IPS DF 4.7 (cell line): ENCODE measurements around the gene GNA15.
"Not testable (repeated sequence)": the region's sequence is repeated elsewhere in the genome, so short reads cannot be mapped to it uniquely, and the experiment has no call there.

Source experiments
- DNase-seq: peaks from one replicate; pipeline ENCODE4 v3.0.0-alpha.2; 2013; ENCODE audit warnings: low spot score; ENCODE audit errors: extremely low read depth

GNA15 gene

DNA sequence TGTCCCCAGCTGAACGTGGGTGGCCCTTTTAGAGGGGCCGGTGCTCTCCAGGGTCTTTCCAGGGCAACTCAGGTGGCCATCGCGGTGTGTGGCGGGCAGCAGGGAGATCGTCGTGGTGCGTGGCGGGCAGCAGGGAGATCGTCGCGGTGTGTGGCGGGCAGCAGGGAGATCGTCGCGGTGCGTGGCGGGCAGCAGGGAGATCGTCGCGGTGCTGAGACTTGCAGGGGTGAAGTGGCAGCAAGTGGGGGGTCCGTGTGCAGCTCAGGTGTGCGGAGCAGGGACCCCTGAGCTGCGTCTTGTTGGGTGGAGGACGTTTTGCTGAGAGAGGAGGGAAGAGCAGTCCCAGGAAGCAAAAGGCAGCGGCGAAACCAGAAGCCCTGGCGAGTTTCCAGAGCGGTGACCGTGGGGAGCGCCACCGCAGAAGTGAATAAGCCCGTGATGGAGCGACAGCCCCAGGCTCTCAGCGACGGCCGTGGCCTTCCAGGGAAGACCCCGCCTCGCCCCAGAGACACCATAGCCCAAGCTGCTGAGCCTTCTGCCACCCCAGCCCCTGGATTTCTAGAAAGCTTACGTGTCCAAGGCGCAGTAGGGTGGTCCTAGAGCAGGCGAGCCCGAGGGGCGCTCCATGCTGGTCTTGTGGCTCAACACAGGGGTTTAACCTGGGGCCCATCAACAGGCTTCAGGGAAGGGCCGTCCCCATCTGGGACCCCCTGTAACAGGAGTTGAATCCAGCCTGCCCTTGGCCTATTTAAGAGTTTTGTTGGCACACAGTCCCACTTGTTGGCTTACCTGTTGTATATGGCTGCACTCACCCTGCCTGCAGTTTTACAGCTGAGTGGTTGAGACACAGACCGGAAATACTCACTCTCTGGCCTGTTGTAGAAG is 55.3 kb downstream of the GNA15 start:
- DNase-seq: no peak

DNA sequence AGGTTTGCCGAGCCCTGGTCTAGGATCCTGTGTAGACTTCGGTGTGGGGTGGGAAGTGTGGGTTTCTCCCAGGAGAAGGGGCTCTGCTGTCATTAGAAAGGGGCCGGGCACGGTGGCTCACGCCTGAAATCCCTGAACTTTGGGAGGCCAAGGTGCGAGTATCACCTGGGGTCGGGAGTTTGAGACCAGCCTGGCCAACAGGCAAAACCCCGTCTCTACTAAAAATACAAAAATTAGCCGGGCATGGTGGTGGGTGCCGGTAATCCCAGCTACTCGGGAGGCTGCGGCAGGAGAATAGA is 55.9 kb downstream of the GNA15 start:
- DNase-seq: not testable (repeated sequence)

DNA sequence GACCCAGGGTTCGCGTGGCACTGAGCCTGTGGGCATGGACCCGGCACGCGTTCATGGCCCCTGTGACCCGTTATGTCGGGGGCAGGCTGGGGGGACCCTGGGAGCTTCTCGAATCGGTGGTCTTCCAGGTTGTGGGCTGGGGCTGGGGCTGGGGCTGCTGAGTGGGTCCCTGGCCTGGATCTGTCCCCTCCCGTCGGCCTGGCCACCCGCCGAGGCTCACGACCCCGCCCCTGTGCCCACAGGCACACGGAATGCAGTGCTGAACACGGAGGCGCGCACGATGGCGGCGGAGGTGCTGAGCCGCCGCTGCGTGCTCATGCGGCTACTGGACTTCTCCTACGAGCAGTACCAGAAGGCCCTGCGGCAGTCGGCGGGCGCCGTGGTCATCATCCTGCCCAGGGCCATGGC is 56.4 kb downstream of the GNA15 start:
- no peak for DNase-seq

DNA sequence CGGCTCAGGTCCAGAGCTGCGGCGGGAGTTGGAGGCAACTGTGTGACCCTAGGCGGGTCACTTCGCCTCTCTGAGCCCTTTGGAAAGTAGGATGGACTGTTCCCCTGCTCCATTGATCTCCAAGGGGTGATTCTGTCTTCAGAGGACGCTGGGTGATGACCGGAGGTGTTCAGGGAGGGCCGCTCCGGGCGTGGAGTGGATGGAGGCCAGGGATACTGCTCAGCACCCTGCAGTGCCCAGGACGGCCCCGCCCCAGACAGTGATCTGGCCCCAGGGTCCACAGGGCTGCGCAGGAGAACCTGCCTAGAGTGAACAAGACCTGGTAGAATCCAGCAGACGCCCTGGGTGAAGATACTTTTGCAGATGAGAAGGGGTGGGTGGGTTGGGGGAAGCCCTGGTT is 56.9 kb downstream of the GNA15 start:
- DNase-seq: no peak

DNA sequence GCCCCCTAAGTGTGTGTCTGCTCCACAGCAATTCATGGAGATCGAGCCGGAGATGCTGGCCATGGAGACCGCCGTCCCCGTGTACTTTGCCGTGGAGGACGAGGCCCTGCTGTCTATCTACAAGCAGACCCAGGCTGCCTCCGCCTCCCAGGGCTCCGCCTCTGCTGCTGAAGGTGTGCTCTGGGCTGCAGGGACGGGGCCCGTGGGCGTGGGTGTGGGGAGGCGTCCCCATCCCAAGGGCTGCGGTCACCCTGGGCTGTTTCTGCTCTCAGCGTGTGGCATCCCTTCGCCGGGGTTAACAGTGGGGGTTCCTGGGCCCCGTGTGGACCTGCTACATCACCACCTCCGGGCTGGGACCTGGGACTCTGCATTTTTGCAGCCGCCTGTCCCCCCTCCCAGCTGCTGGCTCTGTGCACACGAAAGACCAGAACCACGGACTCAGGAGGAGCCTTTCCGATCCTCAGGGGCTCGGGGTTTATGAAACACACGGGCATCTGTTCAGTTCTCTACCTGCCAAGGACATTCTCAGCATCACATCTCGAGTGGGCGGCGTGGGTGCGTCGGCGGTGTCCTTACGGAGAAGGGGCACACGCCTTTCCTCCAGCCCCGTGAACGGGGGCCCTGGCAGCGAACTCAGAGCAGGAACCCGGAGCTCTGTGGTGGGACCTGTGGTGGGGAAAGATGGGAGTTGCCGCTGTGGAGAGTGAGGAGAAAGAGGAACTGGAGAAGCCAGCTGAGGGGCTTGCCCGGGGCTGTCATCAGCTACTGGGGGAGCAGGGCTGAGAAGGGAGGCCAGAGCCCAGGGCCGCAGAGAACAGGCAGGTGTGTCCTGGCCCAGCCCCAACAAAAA is 57.6 kb downstream of the GNA15 start:
- no peak for DNase-seq

DNA sequence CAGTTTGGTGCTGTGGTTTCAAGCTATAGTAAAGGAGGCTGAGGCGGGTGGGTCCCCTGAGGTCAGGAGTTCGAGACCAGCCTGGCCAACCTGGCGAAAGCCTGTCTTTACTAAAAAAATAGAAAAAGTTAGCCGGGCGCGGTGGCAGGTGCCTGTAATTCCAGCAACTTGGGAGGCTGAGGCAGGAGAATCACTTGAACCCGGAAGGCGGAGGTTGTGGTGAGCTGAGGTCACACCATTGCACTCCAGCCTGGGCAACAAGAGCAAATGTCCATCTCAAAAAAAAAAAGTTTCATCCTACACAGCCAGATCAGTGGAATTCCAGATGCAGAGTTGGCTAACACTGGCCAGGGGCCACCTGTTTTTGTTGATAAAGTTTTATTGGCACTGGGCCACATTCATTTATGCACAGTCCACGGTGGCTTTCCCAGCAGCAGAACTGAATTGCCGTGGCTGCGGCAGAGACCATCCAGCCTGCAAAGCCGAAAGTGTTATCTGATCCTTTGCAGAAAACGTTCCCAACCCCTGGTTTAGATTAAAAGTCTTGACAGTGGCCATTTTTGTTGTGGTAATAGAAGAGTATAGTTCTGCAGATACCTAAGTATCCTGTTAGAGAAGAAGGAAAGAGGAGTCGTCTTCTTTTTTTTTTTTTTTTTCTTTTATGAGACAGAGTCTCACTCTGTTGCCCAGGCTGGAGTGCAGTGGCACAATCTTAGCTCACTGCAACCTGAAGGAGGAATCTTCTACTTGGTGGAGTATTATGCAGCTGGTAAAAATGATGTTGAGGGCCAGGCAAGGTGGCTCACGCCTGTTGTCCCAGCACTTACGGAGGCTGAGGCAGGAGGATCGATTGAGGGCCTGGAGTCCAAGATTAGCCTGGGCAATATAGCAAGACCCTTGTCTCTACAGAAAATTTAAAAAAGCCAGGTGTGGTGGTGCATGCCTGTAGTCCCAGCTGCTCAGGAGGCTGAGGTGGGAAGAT is 58.6 kb downstream of the GNA15 start:
- no peak for DNase-seq

DNA sequence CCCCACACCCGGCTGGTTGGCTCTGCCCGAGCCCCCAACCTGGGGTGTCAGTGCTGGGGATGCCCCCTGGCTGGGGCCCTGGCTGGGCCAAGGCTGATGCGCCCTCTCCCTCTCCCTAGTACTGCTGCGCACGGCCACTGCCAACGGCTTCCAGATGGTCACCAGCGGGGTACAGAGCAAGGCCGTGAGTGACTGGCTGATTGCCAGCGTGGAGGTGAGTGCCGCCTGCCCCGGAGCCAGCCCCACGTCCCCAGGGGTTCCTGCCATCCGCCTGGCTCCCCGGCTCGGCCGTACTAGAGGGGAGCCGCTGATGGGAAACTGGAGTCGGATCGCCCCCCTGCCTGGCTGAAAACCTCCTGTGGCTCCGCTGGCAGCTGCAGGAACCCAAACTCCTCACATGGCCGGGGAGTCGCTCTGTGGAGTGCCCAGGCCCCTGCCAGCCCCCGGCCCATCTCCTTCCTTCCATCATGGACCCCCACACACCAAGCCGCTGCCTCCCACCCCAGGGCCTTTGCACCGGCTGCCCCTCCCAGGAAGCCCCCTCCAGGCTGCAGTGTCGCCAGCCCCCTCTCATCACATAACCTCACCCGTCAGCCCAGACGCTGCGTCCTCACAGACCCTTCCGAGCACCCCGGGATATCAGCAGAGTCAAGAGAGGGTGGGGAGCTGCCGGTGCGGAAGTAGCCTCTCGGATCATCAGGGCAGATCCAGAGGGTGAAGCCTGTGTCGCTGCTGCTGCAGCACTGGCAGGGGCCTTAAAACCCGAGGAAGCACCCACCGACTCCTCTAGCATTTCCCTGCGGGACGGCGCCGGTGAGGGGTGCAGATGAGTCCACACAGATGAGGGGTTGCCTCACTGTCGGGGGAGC is 60.5 kb downstream of the GNA15 start:
- DNase-seq: no peak

DNA sequence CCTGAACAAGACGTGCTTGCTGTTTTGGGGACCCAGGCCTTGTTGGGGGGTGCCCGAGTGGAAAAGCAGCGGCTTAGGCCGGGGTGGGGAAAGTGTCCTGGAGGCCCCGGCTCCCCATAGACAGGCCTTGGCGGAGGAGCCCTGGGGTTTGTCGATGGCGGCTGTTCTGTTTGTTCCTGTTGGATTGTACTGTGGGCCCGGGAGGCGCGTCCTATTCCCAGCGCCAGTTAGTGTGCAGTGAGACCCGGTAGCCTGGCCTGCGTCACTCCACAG is 61.0 kb downstream of the GNA15 start:
- DNase-seq: no peak

DNA sequence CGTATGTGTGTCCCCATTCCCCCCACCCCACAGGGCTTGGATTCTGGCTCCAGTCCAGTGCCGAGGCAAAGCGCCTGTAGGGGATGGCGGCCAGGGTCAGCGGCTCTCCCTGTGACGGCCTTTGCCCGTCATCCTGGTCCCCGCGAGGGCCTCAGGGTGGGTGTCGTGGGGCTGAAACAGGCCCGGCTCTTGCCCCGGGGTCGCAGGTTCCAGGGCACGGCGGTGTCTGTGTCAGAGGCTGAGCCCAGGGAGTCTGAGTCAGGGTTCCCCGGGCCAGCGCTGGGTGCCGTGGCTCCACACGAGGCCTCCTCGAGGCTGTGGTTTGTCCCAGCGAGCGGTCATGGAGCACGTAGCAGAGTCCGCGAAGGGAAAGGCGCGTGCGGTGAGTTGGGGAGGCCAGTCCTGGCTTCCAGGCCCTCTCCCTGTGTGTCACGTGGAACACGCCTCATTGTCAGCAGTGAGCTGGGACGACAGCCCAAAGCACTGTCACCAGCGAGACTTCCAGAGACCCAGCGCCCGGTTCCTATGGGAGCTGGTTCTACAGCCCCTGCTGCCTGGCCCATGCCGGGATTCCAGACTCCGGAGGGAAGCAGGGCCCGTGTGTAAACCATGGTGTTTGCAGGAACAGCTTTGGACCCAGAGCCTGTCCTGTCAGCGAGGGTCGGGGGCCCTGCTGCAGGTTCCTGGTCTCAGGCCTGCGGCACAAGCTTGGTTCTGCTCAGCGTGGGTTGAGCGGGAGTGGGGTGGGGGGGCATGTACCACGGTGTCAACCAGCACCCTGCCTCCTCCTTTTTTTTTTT is 63.3 kb downstream of the GNA15 start:
- no peak for DNase-seq

DNA sequence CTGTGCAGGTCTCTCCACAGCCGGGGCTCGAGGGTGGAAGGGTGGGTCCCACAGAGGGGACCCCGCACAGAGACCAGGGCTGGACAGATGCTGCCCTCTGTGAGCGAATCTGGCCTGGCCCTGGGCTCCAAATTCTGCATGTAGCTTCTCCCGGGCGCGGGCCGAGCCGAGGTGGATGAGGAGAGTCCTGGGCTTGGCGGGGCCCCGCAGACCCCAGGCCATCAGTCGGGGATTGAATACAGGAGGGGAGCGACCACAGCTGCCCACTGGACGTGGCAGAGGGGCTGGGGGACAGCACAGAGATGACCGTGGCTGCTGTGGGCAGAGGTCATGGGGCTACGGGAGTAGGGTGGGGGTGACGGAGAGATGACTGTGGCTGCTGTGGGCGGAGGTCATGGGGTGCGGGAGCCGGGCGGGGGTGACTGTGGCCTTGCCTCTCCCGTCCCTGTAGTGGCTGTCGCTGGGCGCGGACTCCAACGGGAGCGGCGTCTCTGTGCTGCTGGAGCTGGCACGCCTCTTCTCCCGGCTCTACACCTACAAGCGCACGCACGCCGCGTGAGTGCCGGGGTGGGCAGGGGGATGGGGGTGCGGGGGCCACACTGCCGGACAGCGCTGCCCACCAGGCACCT is 65.4 kb downstream of the GNA15 start:
- DNase-seq: no peak

DNA sequence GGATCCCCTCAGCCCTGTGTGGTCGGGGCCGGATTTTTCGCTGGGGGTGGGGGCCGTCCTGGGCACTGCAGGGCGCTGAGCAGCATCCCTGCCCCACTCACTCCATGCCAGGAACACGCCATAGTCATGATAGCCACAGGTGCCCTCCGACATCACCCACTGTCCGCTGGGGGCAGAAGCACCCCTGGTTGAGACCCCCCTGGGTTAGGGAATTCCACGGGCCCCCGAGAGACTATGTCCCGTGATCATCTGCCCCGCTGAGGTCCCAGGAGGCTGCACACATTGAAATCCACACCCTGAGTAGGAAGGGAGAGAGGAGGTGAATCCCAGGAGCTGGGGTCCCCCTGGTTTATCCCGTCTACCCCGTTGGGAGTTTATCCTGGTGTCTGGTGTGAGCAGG is 66.1 kb downstream of the GNA15 start:
- DNase-seq: no peak

DNA sequence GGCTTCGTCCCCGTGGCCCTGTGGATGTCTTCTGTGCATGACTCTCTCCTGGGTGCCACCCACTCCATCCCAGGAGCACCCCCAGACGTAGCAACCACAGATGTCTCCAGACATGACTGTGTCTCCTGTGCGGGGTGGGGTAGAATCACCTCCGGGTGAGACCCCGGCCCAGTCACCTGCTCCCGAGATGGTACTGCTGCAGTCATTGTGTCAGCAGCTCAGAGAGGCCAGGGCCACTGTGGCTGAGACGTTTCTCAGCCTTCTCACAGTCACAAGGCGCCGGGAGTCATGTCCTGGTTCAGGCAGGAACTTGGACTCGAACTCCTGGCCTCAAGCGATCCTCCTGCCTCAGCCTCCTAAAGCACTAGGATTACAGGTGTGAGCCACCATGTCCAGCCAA is 66.5 kb downstream of the GNA15 start:
- DNase-seq: no peak

DNA sequence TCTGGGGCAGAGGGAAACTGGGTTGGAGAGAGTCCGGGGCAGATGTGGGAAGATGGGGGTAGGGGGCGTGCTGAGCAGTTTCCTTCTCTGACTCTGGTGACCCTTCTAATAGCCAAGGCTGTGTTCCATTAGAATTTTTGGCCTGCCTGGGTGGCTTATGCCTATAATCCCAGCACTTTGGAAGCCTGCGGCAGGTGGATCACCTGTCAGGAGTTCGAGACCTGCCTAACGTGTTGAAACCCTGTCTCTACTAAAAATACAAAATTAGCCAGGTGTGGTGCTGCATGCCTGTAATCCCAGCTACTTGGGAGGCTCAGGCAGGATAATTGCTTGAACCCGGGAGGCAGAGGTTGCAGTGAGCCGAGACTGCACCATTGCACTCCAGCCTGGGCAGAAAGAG is 67.1 kb downstream of the GNA15 start:
- DNase-seq: not testable (repeated sequence)

DNA sequence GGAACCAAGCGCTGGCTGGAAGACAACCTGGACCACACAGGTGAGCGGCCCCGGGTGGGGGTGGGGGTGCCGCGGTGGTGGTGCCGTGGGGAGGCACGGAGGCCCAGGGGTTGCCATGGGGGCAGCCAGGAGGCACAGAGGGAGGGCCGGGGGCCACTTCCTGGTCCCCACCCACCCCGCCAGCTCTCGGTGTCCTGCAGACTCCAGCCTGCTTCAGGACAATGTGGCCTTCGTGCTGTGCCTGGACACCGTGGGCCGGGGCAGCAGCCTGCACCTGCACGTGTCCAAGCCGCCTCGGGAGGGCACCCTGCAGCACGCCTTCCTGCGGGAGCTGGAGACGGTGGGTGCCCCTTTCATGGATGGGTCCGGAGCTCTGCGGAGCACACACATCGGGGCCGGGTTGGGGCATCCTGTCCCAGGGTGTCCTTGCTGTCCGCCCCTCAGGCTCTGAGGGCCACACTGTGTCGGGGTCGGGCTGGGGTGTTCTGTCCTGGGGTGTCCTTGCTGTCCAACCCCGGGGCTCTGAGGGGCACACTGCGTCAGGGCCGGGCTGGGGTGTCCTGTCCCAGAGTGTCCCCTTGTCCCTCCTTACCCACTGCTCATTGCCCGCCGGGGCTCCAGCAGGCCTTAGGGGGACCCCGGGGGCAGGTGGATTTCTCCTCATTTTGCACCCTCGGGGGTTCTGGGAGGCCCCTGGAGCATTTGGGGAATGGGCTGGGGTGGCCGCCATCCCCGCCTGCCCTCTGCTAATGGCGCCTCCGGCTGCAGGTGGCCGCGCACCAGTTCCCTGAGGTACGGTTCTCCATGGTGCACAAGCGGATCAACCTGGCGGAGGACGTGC is 68.2 kb downstream of the GNA15 start:
- DNase-seq: no peak

DNA sequence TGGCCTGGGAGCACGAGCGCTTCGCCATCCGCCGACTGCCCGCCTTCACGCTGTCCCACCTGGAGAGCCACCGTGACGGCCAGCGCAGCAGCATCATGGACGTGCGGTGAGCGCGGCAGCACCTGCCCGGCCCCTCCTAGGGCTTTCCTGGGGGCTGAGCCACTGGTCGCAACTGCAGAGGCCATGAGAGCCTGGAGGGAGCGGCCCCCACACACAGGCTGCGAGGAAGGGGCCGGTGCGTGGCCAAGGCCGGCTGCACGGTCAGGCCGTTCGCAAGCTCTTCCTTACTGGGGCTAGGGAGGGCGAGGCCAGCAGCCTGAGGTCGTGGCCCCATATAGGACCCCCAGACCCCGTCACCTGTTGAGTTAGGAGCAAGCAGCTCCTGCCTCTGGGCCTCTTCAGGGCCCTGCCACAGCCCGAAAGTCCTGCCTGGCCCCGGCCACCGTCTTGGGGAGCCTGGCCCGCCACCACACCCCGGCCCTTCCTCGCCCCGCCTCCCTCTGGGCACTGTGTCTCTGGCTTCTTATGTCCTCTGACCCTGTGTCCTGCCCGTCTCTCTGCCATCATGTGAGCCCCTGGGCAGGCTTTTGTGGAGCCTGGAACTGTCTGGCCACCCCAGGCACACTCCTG is 68.9 kb downstream of the GNA15 start:
- DNase-seq: no peak

DNA sequence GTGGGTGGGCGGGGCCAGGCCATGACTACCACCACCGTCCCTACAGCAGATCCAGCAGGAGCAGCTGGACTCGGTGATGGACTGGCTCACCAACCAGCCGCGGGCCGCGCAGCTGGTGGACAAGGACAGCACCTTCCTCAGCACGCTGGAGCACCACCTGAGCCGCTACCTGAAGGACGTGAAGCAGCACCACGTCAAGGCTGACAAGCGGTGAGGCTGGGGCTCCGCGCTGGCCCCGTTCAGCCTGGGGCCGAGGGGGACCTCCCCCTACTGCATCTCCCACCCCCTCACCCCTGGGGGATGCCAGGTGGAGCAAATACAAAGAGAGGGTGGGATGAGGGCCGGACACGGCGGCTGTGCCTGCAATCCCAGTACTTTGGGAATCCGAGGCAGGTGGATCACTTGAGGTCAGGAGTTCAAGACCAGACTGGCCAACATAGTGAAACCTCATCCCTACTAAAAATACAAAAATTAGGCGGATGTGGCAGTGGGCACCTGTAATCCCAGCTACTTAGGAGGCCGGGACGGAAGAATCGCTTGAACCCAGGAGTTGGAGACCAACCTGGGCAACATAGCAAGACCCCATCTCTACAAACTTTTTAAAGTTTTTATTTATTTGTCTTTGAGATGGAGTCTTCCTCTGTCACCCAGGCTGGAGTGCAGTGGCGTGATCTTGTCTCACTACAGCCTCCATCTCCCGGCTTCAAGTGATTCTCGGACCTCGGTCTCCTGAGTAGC is 70.6 kb downstream of the GNA15 start:
- no peak for DNase-seq

DNA sequence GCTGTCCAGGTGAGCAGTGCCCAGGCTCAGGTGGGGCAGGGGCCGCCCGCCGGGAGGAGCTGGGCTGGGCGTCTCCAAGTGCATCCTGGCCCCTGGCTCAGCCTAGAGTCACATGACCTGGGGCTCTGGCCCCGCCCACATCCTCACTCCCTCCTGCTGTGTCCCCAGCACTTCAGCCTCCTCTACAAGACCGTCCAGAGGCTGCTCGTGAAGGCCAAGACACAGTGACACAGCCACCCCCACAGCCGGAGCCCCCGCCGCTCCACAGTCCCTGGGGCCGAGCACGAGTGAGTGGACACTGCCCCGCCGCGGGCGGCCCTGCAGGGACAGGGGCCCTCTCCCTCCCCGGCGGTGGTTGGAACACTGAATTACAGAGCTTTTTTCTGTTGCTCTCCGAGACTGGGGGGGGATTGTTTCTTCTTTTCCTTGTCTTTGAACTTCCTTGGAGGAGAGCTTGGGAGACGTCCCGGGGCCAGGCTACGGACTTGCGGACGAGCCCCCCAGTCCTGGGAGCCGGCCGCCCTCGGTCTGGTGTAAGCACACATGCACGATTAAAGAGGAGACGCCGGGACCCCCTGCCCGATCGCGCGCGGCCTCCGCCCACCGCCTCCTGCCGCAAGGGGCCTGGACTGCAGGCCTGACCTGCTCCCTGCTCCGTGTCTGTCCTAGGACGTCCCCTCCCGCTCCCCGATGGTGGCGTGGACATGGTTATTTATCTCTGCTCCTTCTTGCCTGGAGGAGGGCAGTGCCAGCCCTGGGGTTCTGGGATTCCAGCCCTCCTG is 71.8 kb downstream of the GNA15 start:
- no peak for DNase-seq
